ENCODE data around the gene TNKS1BP1. TPM values are rescaled to one million over a fixed set of nuclear protein-coding genes. Genes with fewer than 3 reads are reported as not detected.

TNKS1BP1 gene
- total RNA-seq, 1 experiment from 2014 or later = 94.6 TPM

Other genes with a start within 250 kb of the TNKS1BP1 start
- not detected for gene LRRC55, start 143.0 kb downstream of the TNKS1BP1 start, total RNA-seq (2021; ENCODE audit: unreplicated experiment)
- not detected for gene APLNR, start 87.7 kb downstream of the TNKS1BP1 start, total RNA-seq (2021; ENCODE audit: unreplicated experiment)
- gene SSRP1, start 10.9 kb upstream of the TNKS1BP1 start, total RNA-seq (2021; ENCODE audit: unreplicated experiment) = 173 TPM
- gene P2RX3, start 13.4 kb upstream of the TNKS1BP1 start, total RNA-seq (2021; ENCODE audit: unreplicated experiment) = not detected
- gene PRG3, start 56.2 kb upstream of the TNKS1BP1 start, total RNA-seq (2021; ENCODE audit: unreplicated experiment) = not detected
- gene PRG2, start 65.7 kb upstream of the TNKS1BP1 start, total RNA-seq (2021; ENCODE audit: unreplicated experiment) = not detected
- gene SLC43A3, start 102.2 kb upstream of the TNKS1BP1 start, total RNA-seq (2021; ENCODE audit: unreplicated experiment) = 8.6 TPM
- 0.90 TPM for gene RTN4RL2, start 135.6 kb upstream of the TNKS1BP1 start, total RNA-seq (2021; ENCODE audit: unreplicated experiment)
- 2.0 TPM for gene SLC43A1, start 190.8 kb upstream of the TNKS1BP1 start, total RNA-seq (2021; ENCODE audit: unreplicated experiment)
- 152 TPM for gene TIMM10, start 205.8 kb upstream of the TNKS1BP1 start, total RNA-seq (2021; ENCODE audit: unreplicated experiment)
- gene SMTNL1, start 212.6 kb upstream of the TNKS1BP1 start, total RNA-seq (2021; ENCODE audit: unreplicated experiment) = not detected
- gene UBE2L6, start 242.7 kb upstream of the TNKS1BP1 start, total RNA-seq (2021; ENCODE audit: unreplicated experiment) = 19.1 TPM